Measurements from ENCODE around the gene CYP2D6. TPM values are rescaled to one million over a fixed set of nuclear protein-coding genes. Genes with fewer than 3 reads are reported as not detected.

Gene CYP2D6
- total and polyA plus RNA-seq, 2 of the 8 experiments (the other 6 are each of a cell fraction or from before 2014, with no cell fraction given) = 0.93 to 1.7 TPM

DNA sequence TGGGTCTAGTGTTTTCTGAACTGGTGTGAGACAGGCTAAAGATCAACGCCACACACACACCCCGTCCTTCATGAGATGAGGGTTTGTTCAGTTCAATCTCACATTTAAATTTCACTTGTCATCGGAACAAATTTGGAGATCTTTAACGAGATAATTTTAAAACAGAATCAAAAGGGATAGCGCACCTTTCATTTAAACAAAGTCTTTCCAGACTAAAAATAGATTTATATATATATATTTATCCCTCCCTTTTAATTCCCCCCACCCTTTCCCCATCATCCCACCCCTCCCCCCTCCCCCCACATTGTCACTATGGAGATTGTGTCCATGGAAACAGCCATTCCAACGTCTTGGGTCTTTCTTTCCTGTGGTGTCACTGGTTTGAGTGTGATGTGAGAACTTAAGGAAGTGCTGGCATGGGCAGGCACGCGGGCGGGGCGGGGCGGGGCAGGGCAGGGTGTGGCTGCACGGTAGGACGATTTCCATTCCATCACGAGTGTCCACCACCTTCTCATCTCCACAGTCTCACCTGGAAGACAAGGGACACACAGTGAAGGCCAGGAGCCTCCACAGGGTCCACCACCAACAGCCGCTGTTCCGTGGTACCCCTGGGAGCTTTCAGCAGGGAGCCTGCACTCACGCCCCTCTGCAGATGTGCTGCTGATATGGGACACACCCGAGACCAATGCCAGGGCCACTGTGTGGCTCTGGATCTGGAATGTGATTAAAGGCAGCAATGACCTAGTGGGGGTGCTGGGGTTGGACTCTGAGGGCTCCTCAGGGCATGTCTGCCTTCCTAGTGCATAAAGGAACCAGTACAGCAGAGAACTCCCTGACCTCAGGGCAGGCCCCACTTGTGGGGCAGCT, 30.5 kb upstream of the CYP2D6 start:
- Histone ChIP-seq H4K91ac (replicated peaks; ENCODE audit: insufficient read length, low read length) (no peak overlapping the region), H3K79me1 (ENCODE audit: low read depth, low read length) (no peaks in the 10 kb centered on the region), H4K20me1 (replicated peaks in 1 of 2; ENCODE audit: control insufficient read depth in 1 of 2, insufficient read depth in 2 of 2, low read length in 2 of 2) (peaks cover 8 to 20% of the 10 kb centered on the region in 2 experiments), H4K8ac (ENCODE audit: extremely low read depth, insufficient read depth, low read length) (no peak overlapping the region), H2BK5ac (ENCODE audit: low read depth, low read length) (no peak overlapping the region), H3K18ac (ENCODE audit: extremely low read depth, low read length) (no peak overlapping the region), H3K4me1 (replicated peaks in 1 of 4; ENCODE audit: control insufficient read depth in 3 of 4, insufficient read depth in 4 of 4, low read length in 3 of 4) (peaks cover 0 to 3% (median 0%) of the 10 kb centered on the region in 4 experiments; a peak in 2 of 7 replicates), H3K79me2 (ENCODE audit: control insufficient read depth in 1 of 2, insufficient read depth in 2 of 2, low read length in 2 of 2) (no peaks in the 10 kb centered on the region), H2BK20ac (ENCODE audit: low read length) (no peak overlapping the region), H2AK5ac (ENCODE audit: low read depth, low read length) (no peak overlapping the region), H3K36me3 (ENCODE audit: control insufficient read depth in 2 of 4, insufficient read depth in 4 of 4, low read length in 3 of 4) (no peaks in the 10 kb centered on the region; a peak in 1 of 8 replicates), H3K9ac (replicated peaks in 1 of 4; ENCODE audit: extremely low read depth in 1 of 4, low read depth in 3 of 4, low read length in 3 of 4) (no peak overlapping the region), H4K5ac (ENCODE audit: insufficient read length, low read depth, low read length) (no peak overlapping the region), H2BK12ac (ENCODE audit: low read depth, low read length) (no peak overlapping the region), H2BK15ac (ENCODE audit: low read length) (no peak overlapping the region), H3K23me2 (ENCODE audit: low read depth, low read length) (no peaks in the 10 kb centered on the region), H3K14ac (ENCODE audit: insufficient read length) (no peak overlapping the region), H3K23ac (ENCODE audit: insufficient read length) (no peak overlapping the region), H3K56ac (replicated peaks; ENCODE audit: insufficient read length, low read depth, low read length) (no peak overlapping the region), H3K27ac (ENCODE audit: low read depth, low read length) (no peak overlapping the region), H3K27me3 (replicated peaks in 1 of 4; ENCODE audit: control insufficient read depth in 3 of 4, extremely low read depth in 1 of 4, insufficient read depth in 3 of 4, low read length in 3 of 4) (no peaks in the 10 kb centered on the region), H3K4ac (replicated peaks; ENCODE audit: insufficient read length, low read depth, low read length) (no peak overlapping the region), H2BK120ac (replicated peaks; ENCODE audit: low read depth, low read length) (no peak overlapping the region), H3K4me3 (ENCODE audit: extremely low read depth in 1 of 4, insufficient read depth in 2 of 4, low read depth in 3 of 4, low read length in 4 of 4) (no peak overlapping the region), H2AFZ (ENCODE audit: low read length) (no peak overlapping the region), H3K9me3 (ENCODE audit: insufficient read depth in 2 of 2, low read depth in 1 of 2, low read length in 1 of 2) (no peaks in the 10 kb centered on the region), H3K4me2 (ENCODE audit: insufficient read depth in 1 of 2, low read depth in 2 of 2, low read length in 2 of 2) (no peak overlapping the region)
- ChIA-PET CTCF (ENCODE audit: partially characterized antibody) (interaction anchor here (0.7 to 1.9 kb wide), 5 partner anchors 8 to 283 kb away, joined by 3 to 6 read pairs (median 3); no protein-coding TSS in a partner anchor), POLR2A (ENCODE audit: partially characterized antibody) (no interaction called here)
- DNase-seq (ENCODE audit: low read depth in 1 of 2, low spot score in 2 of 2) (no peak), FAIRE-seq (no peak)
- TF ChIP-seq EZH2 (IDR thresholded peaks at IDR 0.05; ENCODE audit: low read depth, low read length, severe bottlenecking) (no peak), BACH1 (IDR thresholded peaks at IDR 0.05; ENCODE audit: low read length) (no peak), POU5F1 (IDR thresholded peaks at IDR 0.05; ENCODE audit: low read depth, low read length) (no peak), ASH2L (IDR thresholded peaks at IDR 0.05; ENCODE audit: low read length) (no peak), POLR2A (IDR thresholded peaks at IDR 0.05; ENCODE audit: control extremely low read depth in 1 of 2, low read depth in 2 of 2, low read length in 2 of 2) (no peak), GABPA (IDR thresholded peaks at IDR 0.05; ENCODE audit: borderline replicate concordance, insufficient read depth, low read length) (no peak)
- 95% methylated on average over 17 of the region's 18 CpGs; no CpG with 5 or more reads in 1 of the 2 experiments for WGBS, 2 experiments (ENCODE audit: extremely low coverage in 1 of 2, insufficient coverage in 1 of 2, insufficient read length in 1 of 2, insufficient replicate concordance in 2 of 2, low coverage in 1 of 2, low lambda C conversion rate in 2 of 2, missing lambda C conversion rate in 1 of 2)

Measured in H1 (cell line).